ENCODE data around the gene GOLM1.
A peak's percentile ranks its signal among the peaks of the same experiment; 100 is the strongest.
"Not testable (repeated sequence)": the region's sequence is repeated elsewhere in the genome, so short reads cannot be mapped to it uniquely, and the experiment has no call there.

GOLM1 gene

GRCh38 chr9:86098824-86099700 is at the start of gene GOLM1:
TSS of gene GOLM1 (minus strand) at chr9:86099558. CDS start at chr9:86079320, 20,238 bp downstream.
- Mint-ChIP-seq H3K4me3 (peak within 1 kb of the TSS; percentile 84 to 86), H3K27me3 (peaks cover 29 to 37% of the 10 kb centered on the region in 2 donors), H3K4me1 (peaks cover 10% of the 10 kb centered on the region in 2 donors), H3K9me3 (no peaks in the 10 kb centered on the region), H3K36me3 (no peaks in the 10 kb centered on the region), H3K27ac (peak within 1 kb of the TSS; percentile 73)
- DNase-seq (peak; percentile 24), ATAC-seq (replicated peaks) (peak; percentile 67 to 75)

GRCh38 chr9:86146671-86147070 is 47.3 kb upstream of the GOLM1 start:
- not testable (repeated sequence) for H3K4me3 Mint-ChIP-seq; DNase-seq; H3K27ac Mint-ChIP-seq; H3K36me3 Mint-ChIP-seq; H3K4me1 Mint-ChIP-seq; ATAC-seq (replicated peaks)
- Mint-ChIP-seq H3K9me3 (peaks cover 17 to 22% of the 10 kb centered on the region in 2 donors), H3K27me3 (peaks cover 0 to 11% of the 10 kb centered on the region in 2 donors)

- not testable (repeated sequence) for DNase-seq; H3K27ac Mint-ChIP-seq; ATAC-seq (replicated peaks); H3K36me3 Mint-ChIP-seq; H3K4me1 Mint-ChIP-seq; H3K4me3 Mint-ChIP-seq
- Mint-ChIP-seq H3K27me3 (peaks cover 2 to 11% of the 10 kb centered on the region in 2 donors), H3K9me3 (peaks cover 17 to 22% of the 10 kb centered on the region in 2 donors)
Observed at GRCh38 chr9:86145960-86146359, 46.6 kb upstream of the GOLM1 start.

GRCh38 chr9:86142973-86143372 is 43.6 kb upstream of the GOLM1 start:
- ATAC-seq (replicated peaks) (no peak), DNase-seq (no peak)
- H3K4me1 Mint-ChIP-seq = no peaks in the 10 kb centered on the region
- peaks cover 6 to 11% of the 10 kb centered on the region in 2 donors for H3K27me3 Mint-ChIP-seq
- H3K36me3 Mint-ChIP-seq = peaks cover 0 to 8% of the 10 kb centered on the region in 2 donors
- H3K9me3 Mint-ChIP-seq = peaks cover 14 to 22% of the 10 kb centered on the region in 2 donors
- H3K4me3 Mint-ChIP-seq = no peak overlapping the region
- no peak overlapping the region for H3K27ac Mint-ChIP-seq

- Mint-ChIP-seq H3K9me3 (peaks cover 12 to 16% of the 10 kb centered on the region in 2 donors), H3K36me3 (peaks cover 0 to 8% of the 10 kb centered on the region in 2 donors), H3K27me3 (peaks cover 6 to 11% of the 10 kb centered on the region in 2 donors), H3K27ac (no peak overlapping the region), H3K4me1 (no peaks in the 10 kb centered on the region), H3K4me3 (no peak overlapping the region)
- DNase-seq (no peak), ATAC-seq (replicated peaks) (no peak)
Observed at GRCh38 chr9:86141843-86142242, 42.5 kb upstream of the GOLM1 start.

- Mint-ChIP-seq H3K4me1 (no peaks in the 10 kb centered on the region), H3K9me3 (peaks cover 3 to 4% of the 10 kb centered on the region in 2 donors), H3K4me3 (no peak overlapping the region), H3K27me3 (no peaks in the 10 kb centered on the region), H3K36me3 (no peaks in the 10 kb centered on the region), H3K27ac (no peak overlapping the region)
- no peak for ATAC-seq (replicated peaks)
- DNase-seq = no peak
Observed at GRCh38 chr9:86135371-86135770, 36.0 kb upstream of the GOLM1 start.

- Mint-ChIP-seq H3K36me3 (no peaks in the 10 kb centered on the region), H3K9me3 (peaks cover 3 to 4% of the 10 kb centered on the region in 2 donors), H3K4me3 (no peak overlapping the region), H3K27ac (no peak overlapping the region), H3K27me3 (peaks cover 0 to 4% of the 10 kb centered on the region in 2 donors), H3K4me1 (no peaks in the 10 kb centered on the region)
- ATAC-seq (replicated peaks) (no peak), DNase-seq (no peak)
Observed at GRCh38 chr9:86134361-86134760, 35.0 kb upstream of the GOLM1 start.

- Mint-ChIP-seq H3K36me3 (no peaks in the 10 kb centered on the region), H3K4me3 (no peak overlapping the region), H3K4me1 (no peaks in the 10 kb centered on the region), H3K27me3 (peaks cover under 1 to 7% of the 10 kb centered on the region in 2 donors), H3K9me3 (peaks cover 3 to 4% of the 10 kb centered on the region in 2 donors), H3K27ac (no peak overlapping the region)
- ATAC-seq (replicated peaks) = no peak
- DNase-seq = no peak
Observed at GRCh38 chr9:86128235-86128822, 29.0 kb upstream of the GOLM1 start.

GRCh38 chr9:86126998-86127972 is 27.9 kb upstream of the GOLM1 start:
- Mint-ChIP-seq H3K27ac (no peak overlapping the region), H3K27me3 (peaks cover 4 to 12% of the 10 kb centered on the region in 2 donors), H3K36me3 (no peaks in the 10 kb centered on the region), H3K9me3 (peaks cover under 1 to 2% of the 10 kb centered on the region in 2 donors), H3K4me3 (no peak overlapping the region), H3K4me1 (no peaks in the 10 kb centered on the region)
- DNase-seq = no peak
- no peak for ATAC-seq (replicated peaks)

- H3K9me3 Mint-ChIP-seq = no peaks in the 10 kb centered on the region
- H3K27ac Mint-ChIP-seq = no peak overlapping the region
- ATAC-seq (replicated peaks) (no peak), DNase-seq (no peak)
- peaks cover 4 to 14% of the 10 kb centered on the region in 2 donors for H3K27me3 Mint-ChIP-seq
- H3K4me1 Mint-ChIP-seq = no peaks in the 10 kb centered on the region
- no peaks in the 10 kb centered on the region for H3K36me3 Mint-ChIP-seq
- no peak overlapping the region for H3K4me3 Mint-ChIP-seq
Observed at GRCh38 chr9:86122311-86122710, 23.0 kb upstream of the GOLM1 start.

- H3K36me3 Mint-ChIP-seq = no peaks in the 10 kb centered on the region
- no peak for ATAC-seq (replicated peaks)
- H3K4me1 Mint-ChIP-seq = no peaks in the 10 kb centered on the region
- H3K9me3 Mint-ChIP-seq = no peaks in the 10 kb centered on the region
- DNase-seq = no peak
- H3K4me3 Mint-ChIP-seq = no peak overlapping the region
- no peak overlapping the region for H3K27ac Mint-ChIP-seq
- peaks cover 8 to 30% of the 10 kb centered on the region in 2 donors for H3K27me3 Mint-ChIP-seq
Observed at GRCh38 chr9:86119457-86119856, 20.1 kb upstream of the GOLM1 start.

- Mint-ChIP-seq H3K27ac (no peak overlapping the region), H3K27me3 (peaks cover 8 to 28% of the 10 kb centered on the region in 2 donors), H3K4me1 (no peaks in the 10 kb centered on the region), H3K36me3 (no peaks in the 10 kb centered on the region), H3K9me3 (peaks cover 0 to 1% of the 10 kb centered on the region in 2 donors), H3K4me3 (no peak overlapping the region)
- DNase-seq = no peak
- ATAC-seq (replicated peaks) = no peak
Observed at GRCh38 chr9:86116425-86116824, 17.1 kb upstream of the GOLM1 start.

GRCh38 chr9:86115886-86116285 is 16.5 kb upstream of the GOLM1 start:
- Mint-ChIP-seq H3K4me3 (no peak overlapping the region), H3K4me1 (no peaks in the 10 kb centered on the region), H3K27me3 (peaks cover 10 to 28% of the 10 kb centered on the region in 2 donors), H3K9me3 (peaks cover 0 to 1% of the 10 kb centered on the region in 2 donors), H3K27ac (no peak overlapping the region), H3K36me3 (no peaks in the 10 kb centered on the region)
- DNase-seq = no peak
- ATAC-seq (replicated peaks) = no peak

GRCh38 chr9:86112057-86112456 is 12.7 kb upstream of the GOLM1 start:
- Mint-ChIP-seq H3K4me1 (peaks cover under 1 to 2% of the 10 kb centered on the region in 2 donors), H3K27ac (no peak overlapping the region), H3K4me3 (no peak overlapping the region), H3K36me3 (no peaks in the 10 kb centered on the region), H3K27me3 (peaks cover 12 to 31% of the 10 kb centered on the region in 2 donors), H3K9me3 (peaks cover under 1 to 1% of the 10 kb centered on the region in 2 donors)
- no peak for DNase-seq
- no peak for ATAC-seq (replicated peaks)

Measured in stimulated activated naive B cell treated with anti-CD40 and anti-IgM and Interleukin-4, amounts not matched to agents 10 μg/mL and 1 μg/mL and 100 μg/mL, for 72 hours (primary cell).